ENCODE results near the gene MADCAM1.

The MADCAM1 gene

GRCh38 chr19:463483-464207 is 32.6 kb upstream of the MADCAM1 start:
- no peak overlapping the region for H3K4me3 ChIP-seq (ENCODE audit: low read depth, low read length)
- TF ChIP-seq, protein P1, sequence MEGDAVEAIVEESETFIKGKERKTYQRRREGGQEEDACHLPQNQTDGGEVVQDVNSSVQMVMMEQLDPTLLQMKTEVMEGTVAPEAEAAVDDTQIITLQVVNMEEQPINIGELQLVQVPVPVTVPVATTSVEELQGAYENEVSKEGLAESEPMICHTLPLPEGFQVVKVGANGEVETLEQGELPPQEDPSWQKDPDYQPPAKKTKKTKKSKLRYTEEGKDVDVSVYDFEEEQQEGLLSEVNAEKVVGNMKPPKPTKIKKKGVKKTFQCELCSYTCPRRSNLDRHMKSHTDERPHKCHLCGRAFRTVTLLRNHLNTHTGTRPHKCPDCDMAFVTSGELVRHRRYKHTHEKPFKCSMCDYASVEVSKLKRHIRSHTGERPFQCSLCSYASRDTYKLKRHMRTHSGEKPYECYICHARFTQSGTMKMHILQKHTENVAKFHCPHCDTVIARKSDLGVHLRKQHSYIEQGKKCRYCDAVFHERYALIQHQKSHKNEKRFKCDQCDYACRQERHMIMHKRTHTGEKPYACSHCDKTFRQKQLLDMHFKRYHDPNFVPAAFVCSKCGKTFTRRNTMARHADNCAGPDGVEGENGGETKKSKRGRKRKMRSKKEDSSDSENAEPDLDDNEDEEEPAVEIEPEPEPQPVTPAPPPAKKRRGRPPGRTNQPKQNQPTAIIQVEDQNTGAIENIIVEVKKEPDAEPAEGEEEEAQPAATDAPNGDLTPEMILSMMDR (IDR thresholded peaks at IDR 0.05; ENCODE audit: insufficient read depth, low read length, missing control alignments): no peak
- DNase-seq (ENCODE audit: low read depth, low spot score): no peak
- CTCF ChIA-PET: no interaction called here
- POLR2A ChIA-PET: no interaction called here

DNA sequence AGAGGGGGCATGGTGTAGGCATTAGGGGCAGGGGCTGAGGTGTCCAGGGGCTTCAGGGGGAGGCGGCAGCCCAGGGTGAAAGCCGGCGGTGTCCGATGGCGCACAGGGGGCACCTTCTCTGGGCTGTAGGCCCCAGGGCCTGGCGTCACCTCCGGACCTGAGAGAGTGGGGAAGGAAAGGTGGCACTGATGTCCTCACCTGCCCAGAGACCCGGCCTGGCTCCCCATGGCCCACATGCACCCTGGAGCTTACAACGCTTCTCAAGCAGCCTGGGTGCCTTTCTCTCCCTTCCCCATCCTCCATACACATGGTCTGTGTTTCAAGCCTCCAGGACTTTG is 32.1 kb upstream of the MADCAM1 start:
- no peak for DNase-seq (ENCODE audit: low read depth, low spot score)
- POLR2A ChIA-PET: no interaction called here
- CTCF ChIA-PET: no interaction called here
- no peak overlapping the region for H3K4me3 ChIP-seq (ENCODE audit: low read depth, low read length)
- TF ChIP-seq, protein P1 (IDR thresholded peaks at IDR 0.05; ENCODE audit: insufficient read depth, low read length, missing control alignments): no peak

- H3K4me3 ChIP-seq (ENCODE audit: low read depth, low read length): no peak overlapping the region
- DNase-seq (ENCODE audit: low read depth, low spot score): no peak
- TF ChIP-seq, protein P1 (IDR thresholded peaks at IDR 0.05; ENCODE audit: insufficient read depth, low read length, missing control alignments): no peak
- ChIA-PET POLR2A (no interaction called here), CTCF (no interaction called here)
Observed at GRCh38 chr19:465056-465816, 31.1 kb upstream of the MADCAM1 start.

DNA sequence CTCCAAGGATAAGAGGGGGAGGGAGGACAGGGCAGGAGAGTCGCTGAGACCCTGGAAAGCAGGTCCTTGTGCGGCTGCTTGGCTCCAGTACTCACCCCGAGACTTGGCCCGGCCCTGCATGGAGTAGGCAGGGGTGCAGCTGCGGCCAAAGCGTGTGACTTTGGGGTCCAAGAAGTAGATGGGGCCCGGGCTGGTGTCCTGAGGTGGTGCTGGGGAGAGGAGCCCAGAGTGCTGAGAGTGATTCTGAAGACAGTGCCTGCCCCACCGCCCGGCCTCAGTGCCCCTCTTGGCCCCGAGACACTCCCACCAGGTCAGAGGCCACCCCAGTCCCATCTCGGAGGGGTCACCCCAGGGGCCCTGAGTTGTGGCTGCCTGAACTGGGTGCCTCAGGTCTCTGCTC is 28.7 kb upstream of the MADCAM1 start:
- no peak for DNase-seq (ENCODE audit: low read depth, low spot score)
- ChIA-PET POLR2A (no interaction called here), CTCF (no interaction called here)
- TF ChIP-seq, protein P1 (IDR thresholded peaks at IDR 0.05; ENCODE audit: insufficient read depth, low read length, missing control alignments): no peak
- no peak overlapping the region for H3K4me3 ChIP-seq (ENCODE audit: low read depth, low read length)

- CTCF ChIA-PET: interaction anchor here (0.7 kb wide), 1 partner anchor 14 kb away, joined by 3 read pairs; no protein-coding TSS in a partner anchor
- DNase-seq (ENCODE audit: low read depth, low spot score): no peak
- H3K4me3 ChIP-seq (ENCODE audit: low read depth, low read length): no peak overlapping the region
- TF ChIP-seq, protein P1 (IDR thresholded peaks at IDR 0.05; ENCODE audit: insufficient read depth, low read length, missing control alignments): no peak
- POLR2A ChIA-PET: no interaction called here
Observed at GRCh38 chr19:468587-469256, 27.6 kb upstream of the MADCAM1 start.

- ChIA-PET POLR2A (no interaction called here), CTCF (no interaction called here)
- TF ChIP-seq, protein P1 (IDR thresholded peaks at IDR 0.05; ENCODE audit: insufficient read depth, low read length, missing control alignments): no peak
- no peak for DNase-seq (ENCODE audit: low read depth, low spot score)
- no peak overlapping the region for H3K4me3 ChIP-seq (ENCODE audit: low read depth, low read length)
Observed at GRCh38 chr19:469833-470232, 26.5 kb upstream of the MADCAM1 start.

Measured in AG04449 (cell line).